K562 (cell line): ENCODE results near the gene ETHE1. TPM values are rescaled to one million over a fixed set of nuclear protein-coding genes. Genes with fewer than 3 reads are reported as not detected.

Source experiments
- ATF7 ChIP-seq: fragments of 450-650 bp; IDR thresholded peaks from 2 replicates; pipeline ENCODE4 v1.7.1; 2014; ENCODE audit warnings: mild to moderate bottlenecking, moderate library complexity
- ETV1 ChIP-seq: fragments of 450-650 bp; conservative IDR thresholded peaks from 2 replicates; pipeline ENCODE4 v1.6.1; 2016; ENCODE audit warnings: missing genetic modification characterization, control low read depth, low read depth, missing compliant biosample characterization
- KDM1A ChIP-seq, 2 experiments: fragments of 450-650 bp; IDR thresholded peaks; 2 replicates each; pipeline ENCODE4 v1.6.1; 2016; ENCODE audit warnings: mild to moderate bottlenecking in 2 of 2
- POLR2G ChIP-seq: fragments of 200-400 bp; formaldehyde crosslinking; IDR thresholded peaks from 2 replicates; pipeline ENCODE4 v1.6.1; 2017; ENCODE audit warnings: low read depth, mild to moderate bottlenecking, antibody characterized with exemption, low read length, moderate library complexity
- RAD21 ChIP-seq, 2 experiments: fragments of 250-450 bp in 1 of 2; fragments of 450-650 bp in 1 of 2; sonication (Bioruptor Pico) in 1 of 2; formaldehyde crosslinking in 1 of 2; IDR thresholded peaks in 1 of 2; conservative IDR thresholded peaks in 1 of 2; 2 replicates each; pipeline versions ENCODE4 v1.4.0 to v1.8.0; 2020 to 2022; ENCODE audit warnings: mild to moderate bottlenecking in 2 of 2, moderate library complexity in 1 of 2
- RBM25 ChIP-seq: fragments of 200-400 bp; formaldehyde crosslinking; IDR thresholded peaks from 2 replicates; pipeline ENCODE4 v1.6.1; 2018; ENCODE audit warnings: low read length, low read depth, moderate library complexity; ENCODE audit not compliant: severe bottlenecking
- RCOR1 ChIP-seq, 2 experiments: IDR thresholded peaks; 2 replicates each; pipeline ENCODE4 v1.6.1; 2012; ENCODE audit warnings: low read depth in 2 of 2, low read length in 2 of 2, borderline replicate concordance in 1 of 2, improper control_type of control experiment in 1 of 2
- SMARCA5 ChIP-seq: fragments of 450-650 bp; IDR thresholded peaks from 2 replicates; pipeline ENCODE4 v1.6.1; 2016
- SNRNP70 ChIP-seq: fragments of 200-400 bp; formaldehyde crosslinking; optimal IDR thresholded peaks from 2 replicates; pipeline ENCODE3; 2017; ENCODE audit warnings: low read depth, low read length
- SRSF7 ChIP-seq: fragments of 200-400 bp; formaldehyde crosslinking; optimal IDR thresholded peaks from 2 replicates; pipeline ENCODE3; 2017; ENCODE audit warnings: mild to moderate bottlenecking, low read depth, low read length
- TAL1 ChIP-seq: fragments of 450-650 bp; IDR thresholded peaks from 2 replicates; pipeline ENCODE4 v1.6.1; 2016; ENCODE audit warnings: mild to moderate bottlenecking
- ZNF174 ChIP-seq: fragments of 250-450 bp; sonication (Bioruptor Pico); IDR thresholded peaks from 2 replicates; pipeline ENCODE4 v1.4.0; 2020; ENCODE audit warnings: mild to moderate bottlenecking
- ZNF197 ChIP-seq: fragments of 200-800 bp; sonication (Bioruptor generic); IDR thresholded peaks from 2 replicates; pipeline ENCODE4 v1.6.1; 2016; ENCODE audit warnings: low read depth, missing genetic modification characterization, missing compliant biosample characterization
- ZNF408 ChIP-seq: fragments of 250-450 bp; sonication (Bioruptor Pico); IDR thresholded peaks from 2 replicates; pipeline ENCODE4 v1.4.0; 2020; ENCODE audit warnings: low read depth, mild to moderate bottlenecking, moderate library complexity
- ZNF764 ChIP-seq: fragments of 250-450 bp; sonication (Bioruptor Pico); IDR thresholded peaks from 2 replicates; pipeline ENCODE4 v1.4.0; 2020; ENCODE audit warnings: low read depth, mild to moderate bottlenecking, moderate library complexity
- polyA plus RNA-seq, 8 experiments: library from polyadenylated mRNA; depleted of rRNA in 4 of 8; stranded (reverse) in 5 of 8; unstranded in 3 of 8; fragments of >200 nt; fragmentation: Nextera tagmentation in 2 of 8; fragmentation: Illumina TruSeq in 1 of 8; extraction: Ambion mirVana in 2 of 8; extraction: Trizol in 1 of 8; gene quantifications; 2 replicates each; pipeline versions ENCODE4 v1.2.1 to v1.2.3, GENCODE V29; 2011 to 2014; ENCODE audit warnings: inconsistent platforms in 1 of 8, missing spikeins in 1 of 8
- total RNA-seq, 7 experiments: library from RNA; depleted of rRNA in 6 of 7; stranded (reverse); fragments of >200 nt in 6 of 7; fragmentation: Illumina TruSeq in 2 of 7; extraction: Trizol in 2 of 7; gene quantifications; 2 replicates each; pipeline versions ENCODE4 v1.2.1 to v1.2.3, GENCODE V29; 2011 to 2021; ENCODE audit warnings: low replicate concordance in 1 of 7
- TF ChIP-seq, protein P1 (sequence below): fragments of 450-650 bp; IDR thresholded peaks from one replicate; pipeline ENCODE4 v1.6.1; 2018; ENCODE audit warnings: mild to moderate bottlenecking, moderate library complexity; ENCODE audit not compliant: partially characterized antibody
- TF ChIP-seq, protein P2 (sequence below), 2 experiments: fragments of 450-650 bp in 1 of 2; sonication (generic) in 1 of 2; formaldehyde crosslinking in 1 of 2; IDR thresholded peaks; 2 replicates each; pipeline versions ENCODE4 v1.7.1 to v1.9.0; 2016 to 2022; ENCODE audit warnings: inconsistent platforms in 1 of 2, mild to moderate bottlenecking in 1 of 2, missing genetic modification reagents in 1 of 2

Gene ETHE1
- total and polyA plus RNA-seq, 9 of the 15 experiments (the other 6 are each of a cell fraction or from before 2014, with no cell fraction given) = 2.9 to 21.0 (median 10.2) TPM

DNA sequence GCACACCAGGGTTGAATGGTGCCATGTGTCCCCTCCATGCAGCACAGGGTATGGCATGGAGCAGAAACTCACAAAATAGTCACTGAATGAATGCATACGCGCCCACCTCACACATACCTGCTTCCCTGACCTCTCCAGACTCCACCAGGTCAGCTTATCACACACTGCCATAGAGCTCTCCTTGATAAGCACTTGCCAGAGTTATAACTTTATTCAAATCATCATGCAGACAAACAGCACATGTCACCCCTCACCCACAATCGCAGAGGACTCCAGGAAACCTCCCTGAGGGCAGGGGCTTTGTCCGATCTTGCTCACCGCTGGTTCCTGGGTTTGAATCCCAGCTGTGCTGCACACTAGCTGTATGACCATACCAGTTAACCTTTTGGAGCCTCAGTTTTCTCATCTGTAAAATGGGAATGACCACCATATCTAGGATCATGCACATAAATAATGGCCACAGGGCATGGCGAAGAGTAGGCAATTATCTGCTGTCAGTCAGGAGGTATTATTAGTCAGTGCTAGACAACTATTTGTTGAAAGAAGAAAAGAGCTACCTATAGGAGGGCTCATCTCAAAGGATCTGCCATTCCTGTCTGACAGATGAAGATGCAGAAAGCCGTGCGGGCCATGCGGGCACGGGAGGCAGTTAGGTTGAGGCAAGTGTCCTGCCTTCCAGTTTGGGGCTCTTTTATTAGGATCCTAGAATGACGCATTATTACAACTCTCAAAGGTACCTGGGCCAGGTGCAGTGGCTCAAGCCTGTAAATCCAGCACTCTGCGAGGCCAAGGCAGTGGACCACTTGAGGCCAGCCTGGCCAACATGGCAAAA is 34.4 kb upstream of the ETHE1 start (continued):
- TF ChIP-seq, protein P1, sequence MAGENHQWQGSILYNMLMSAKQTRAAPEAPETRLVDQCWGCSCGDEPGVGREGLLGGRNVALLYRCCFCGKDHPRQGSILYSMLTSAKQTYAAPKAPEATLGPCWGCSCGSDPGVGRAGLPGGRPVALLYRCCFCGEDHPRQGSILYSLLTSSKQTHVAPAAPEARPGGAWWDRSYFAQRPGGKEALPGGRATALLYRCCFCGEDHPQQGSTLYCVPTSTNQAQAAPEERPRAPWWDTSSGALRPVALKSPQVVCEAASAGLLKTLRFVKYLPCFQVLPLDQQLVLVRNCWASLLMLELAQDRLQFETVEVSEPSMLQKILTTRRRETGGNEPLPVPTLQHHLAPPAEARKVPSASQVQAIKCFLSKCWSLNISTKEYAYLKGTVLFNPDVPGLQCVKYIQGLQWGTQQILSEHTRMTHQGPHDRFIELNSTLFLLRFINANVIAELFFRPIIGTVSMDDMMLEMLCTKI = no peak
- TF ChIP-seq RBM25 = peak; percentile 86
- no peak for TF ChIP-seq ZNF174 (CRISPR knock-in tag)
- no peak for TF ChIP-seq ATF7
- 0 out of 2 replicates have a peak, but pooled peaks have one; percentile 29 for TF ChIP-seq TAL1
- TF ChIP-seq SRSF7 = no peak
- TF ChIP-seq SNRNP70 = no peak
- TF ChIP-seq, protein P2, sequence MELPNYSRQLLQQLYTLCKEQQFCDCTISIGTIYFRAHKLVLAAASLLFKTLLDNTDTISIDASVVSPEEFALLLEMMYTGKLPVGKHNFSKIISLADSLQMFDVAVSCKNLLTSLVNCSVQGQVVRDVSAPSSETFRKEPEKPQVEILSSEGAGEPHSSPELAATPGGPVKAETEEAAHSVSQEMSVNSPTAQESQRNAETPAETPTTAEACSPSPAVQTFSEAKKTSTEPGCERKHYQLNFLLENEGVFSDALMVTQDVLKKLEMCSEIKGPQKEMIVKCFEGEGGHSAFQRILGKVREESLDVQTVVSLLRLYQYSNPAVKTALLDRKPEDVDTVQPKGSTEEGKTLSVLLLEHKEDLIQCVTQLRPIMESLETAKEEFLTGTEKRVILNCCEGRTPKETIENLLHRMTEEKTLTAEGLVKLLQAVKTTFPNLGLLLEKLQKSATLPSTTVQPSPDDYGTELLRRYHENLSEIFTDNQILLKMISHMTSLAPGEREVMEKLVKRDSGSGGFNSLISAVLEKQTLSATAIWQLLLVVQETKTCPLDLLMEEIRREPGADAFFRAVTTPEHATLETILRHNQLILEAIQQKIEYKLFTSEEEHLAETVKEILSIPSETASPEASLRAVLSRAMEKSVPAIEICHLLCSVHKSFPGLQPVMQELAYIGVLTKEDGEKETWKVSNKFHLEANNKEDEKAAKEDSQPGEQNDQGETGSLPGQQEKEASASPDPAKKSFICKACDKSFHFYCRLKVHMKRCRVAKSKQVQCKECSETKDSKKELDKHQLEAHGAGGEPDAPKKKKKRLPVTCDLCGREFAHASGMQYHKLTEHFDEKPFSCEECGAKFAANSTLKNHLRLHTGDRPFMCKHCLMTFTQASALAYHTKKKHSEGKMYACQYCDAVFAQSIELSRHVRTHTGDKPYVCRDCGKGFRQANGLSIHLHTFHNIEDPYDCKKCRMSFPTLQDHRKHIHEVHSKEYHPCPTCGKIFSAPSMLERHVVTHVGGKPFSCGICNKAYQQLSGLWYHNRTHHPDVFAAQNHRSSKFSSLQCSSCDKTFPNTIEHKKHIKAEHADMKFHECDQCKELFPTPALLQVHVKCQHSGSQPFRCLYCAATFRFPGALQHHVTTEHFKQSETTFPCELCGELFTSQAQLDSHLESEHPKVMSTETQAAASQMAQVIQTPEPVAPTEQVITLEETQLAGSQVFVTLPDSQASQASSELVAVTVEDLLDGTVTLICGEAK (IDR thresholded peaks at IDR 0.05) = peak; percentile 87
- TF ChIP-seq, protein P2 (CRISPR knock-in tag; IDR thresholded peaks at IDR 0.05) = peak; percentile 82
- no peak for TF ChIP-seq ZNF197
- TF ChIP-seq SMARCA5 = peak; percentile 80
- no peak for TF ChIP-seq ZNF408 (CRISPR knock-in tag)
- no peak for TF ChIP-seq ETV1
- 0 out of 4 replicates have a peak, but pooled peaks of 1 of the 2 experiments have one; percentile 28 for TF ChIP-seq RCOR1 (IDR thresholded peaks at IDR 0.05; ENCODE audit: borderline replicate concordance in 1 of 2, low read depth in 2 of 2, low read length in 2 of 2)
- peak; percentile 65 to 86; a peak in 3 of 4 replicates for TF ChIP-seq KDM1A (IDR thresholded peaks at IDR 0.05)
- TF ChIP-seq POLR2G = no peak
- no peak for TF ChIP-seq ZNF764 (CRISPR knock-in tag)
- TF ChIP-seq RAD21 (CRISPR knock-in tag; conservative IDR thresholded peaks at IDR 0.05 in 1 of 2, IDR thresholded peaks at IDR 0.05 in 1 of 2) = no peak
